IMR-90 (cell line): ENCODE data around the gene ACKR2. TPM values are rescaled to one million over a fixed set of nuclear protein-coding genes. Genes with fewer than 3 reads are reported as not detected.

Source experiments
- ATAC-seq: fragments of 200-7000 bp; cut with Tn5 transposase; 2 replicates; pipeline ENCODE4 v1.9.1; 2020; ENCODE audit warnings: low read depth, mild to moderate bottlenecking, moderate library complexity
- BruUV-seq: library from RNA; stranded (reverse); fragments of 400-500 nt; replicated peaks from 2 replicates; lab custom pipeline; 2021; lab: Mats Ljungman, UMichigan
- CTCF ChIA-PET: fragments of 300-600 bp; formaldehyde crosslinking; extraction: SDS; loops from one replicate; lab custom pipeline; 2021; ENCODE audit warnings: antibody characterized with exemption; lab: Yijun Ruan, JAX
- POLR2A ChIA-PET: fragments of 300-600 bp; sonication (Branson Sonifier 250); formaldehyde crosslinking; loops from one replicate; lab custom pipeline; 2022; ENCODE audit warnings: antibody characterized with exemption; ENCODE audit not compliant: unreplicated experiment; lab: Charles Lee
- DNase-seq: peaks from one replicate; pipeline ENCODE4 v3.0.0; 2013
- H2AFZ ChIP-seq: replicated peaks from 2 replicates; pipeline ENCODE3; 2013; ENCODE audit warnings: low read length, mild to moderate bottlenecking; ENCODE audit not compliant: poor library complexity
- H2AK5ac ChIP-seq: 2 replicates; pipeline ENCODE4 v1.6.1; 2013; ENCODE audit warnings: low read depth, low read length, inconsistent platforms
- H2AK9ac ChIP-seq: replicated peaks from 2 replicates; pipeline ENCODE3; 2013; ENCODE audit warnings: mild to moderate bottlenecking, low read depth, low read length, moderate library complexity; ENCODE audit not compliant: poor library complexity
- H2BK120ac ChIP-seq: 2 replicates; pipeline ENCODE4 v1.6.1; 2013; ENCODE audit warnings: low read depth, low read length, inconsistent platforms
- H2BK15ac ChIP-seq: 3 replicates; pipeline ENCODE4 v1.6.1; 2013; ENCODE audit warnings: low read depth, low read length, inconsistent platforms
- H2BK20ac ChIP-seq: 2 replicates; pipeline ENCODE4 v1.6.1; 2013; ENCODE audit warnings: low read depth, mild to moderate bottlenecking, inconsistent platforms, low read length, moderate library complexity
- H2BK5ac ChIP-seq: 2 replicates; pipeline ENCODE4 v1.6.1; 2013; ENCODE audit warnings: mild to moderate bottlenecking, low read depth, low read length, inconsistent platforms; ENCODE audit not compliant: poor library complexity, severe bottlenecking
- H3K14ac ChIP-seq: replicated peaks from 2 replicates; pipeline ENCODE4 v1.6.1; 2013; ENCODE audit warnings: low read depth, low read length, inconsistent platforms
- H3K18ac ChIP-seq: 2 replicates; pipeline ENCODE4 v1.6.1; 2013; ENCODE audit warnings: low read depth, low read length, control low read depth
- H3K23ac ChIP-seq: 2 replicates; pipeline ENCODE4 v1.6.1; 2013; ENCODE audit warnings: low read depth, low read length, inconsistent platforms
- H3K27ac ChIP-seq: 2 replicates; pipeline ENCODE4 v1.5.1; 2013; ENCODE audit warnings: mild to moderate bottlenecking, control low read depth, low read length; ENCODE audit not compliant: insufficient read depth
- H3K27me3 ChIP-seq: 2 replicates; pipeline ENCODE4 v1.6.1; 2013; ENCODE audit warnings: low read length; ENCODE audit not compliant: control insufficient read depth, insufficient read depth
- H3K36me3 ChIP-seq: 2 replicates; pipeline ENCODE4 v1.6.1; 2013; ENCODE audit warnings: low read length, mixed read lengths; ENCODE audit not compliant: control insufficient read depth, insufficient read depth
- H3K4ac ChIP-seq: 2 replicates; pipeline ENCODE4 v1.6.1; 2013; ENCODE audit warnings: low read depth, low read length, inconsistent platforms
- H3K4me1 ChIP-seq: 2 replicates; pipeline ENCODE4 v1.6.1; 2013; ENCODE audit warnings: low read length, mixed read lengths; ENCODE audit not compliant: control insufficient read depth, insufficient read depth
- H3K4me2 ChIP-seq: 2 replicates; pipeline ENCODE4 v1.6.1; 2013; ENCODE audit warnings: low read depth, mild to moderate bottlenecking, control low read depth, low read length, moderate library complexity
- H3K4me3 ChIP-seq: 2 replicates; pipeline ENCODE4 v1.5.1; 2013; ENCODE audit warnings: low read depth, mild to moderate bottlenecking, control low read depth, low read length, moderate library complexity; ENCODE audit not compliant: insufficient read depth
- H3K56ac ChIP-seq: 2 replicates; pipeline ENCODE4 v1.6.1; 2013; ENCODE audit warnings: low read length, inconsistent platforms; ENCODE audit not compliant: insufficient read depth; ENCODE audit errors: extremely low read depth
- H3K79me1 ChIP-seq, 2 experiments: 2 replicates each; pipeline ENCODE4 v1.6.1; 2013; ENCODE audit warnings: low read length in 2 of 2, inconsistent platforms in 1 of 2, low read depth in 1 of 2
- H3K9ac ChIP-seq: 2 replicates; pipeline ENCODE4 v1.6.1; 2013; ENCODE audit warnings: low read depth, low read length, control low read depth
- H3K9me1 ChIP-seq: 2 replicates; pipeline ENCODE4 v1.6.1; 2013; ENCODE audit warnings: low read length, inconsistent platforms; ENCODE audit not compliant: insufficient read depth
- H3K9me3 ChIP-seq: 2 replicates; pipeline ENCODE4 v1.6.1; 2013; ENCODE audit warnings: low read length; ENCODE audit not compliant: control insufficient read depth, insufficient read depth
- H4K20me1 ChIP-seq: 2 replicates; pipeline ENCODE4 v1.6.1; 2013; ENCODE audit warnings: low read length, inconsistent platforms; ENCODE audit not compliant: insufficient read depth
- H4K5ac ChIP-seq: 2 replicates; pipeline ENCODE4 v1.6.1; 2013; ENCODE audit warnings: mild to moderate bottlenecking, low read depth, low read length, control low read depth
- H4K8ac ChIP-seq, 2 experiments: 2 replicates each; pipeline ENCODE4 v1.6.1; 2013; ENCODE audit warnings: low read depth in 2 of 2, low read length in 2 of 2, control low read depth in 1 of 2, inconsistent platforms in 1 of 2
- H4K91ac ChIP-seq: 2 replicates; pipeline ENCODE4 v1.6.1; 2013; ENCODE audit warnings: low read depth, low read length, inconsistent platforms; ENCODE audit not compliant: insufficient read depth
- BHLHE40 ChIP-seq: fragments of 150-350 bp; IDR thresholded peaks from 2 replicates; pipeline ENCODE4 v1.6.1; 2016; ENCODE audit warnings: mild to moderate bottlenecking, low read depth, low read length
- CHD1 ChIP-seq: IDR thresholded peaks from 2 replicates; pipeline ENCODE4 v1.6.1; 2012; ENCODE audit warnings: low read depth, low read length, improper control_type of control experiment
- MAFK ChIP-seq: IDR thresholded peaks from 2 replicates; pipeline ENCODE4 v1.6.1; 2012; ENCODE audit warnings: low read depth, low read length, improper control_type of control experiment
- MAZ ChIP-seq: IDR thresholded peaks from 2 replicates; pipeline ENCODE4 v1.6.1; 2012; ENCODE audit warnings: low read depth, mild to moderate bottlenecking, low read length, improper control_type of control experiment, moderate library complexity, borderline replicate concordance
- MXI1 ChIP-seq: IDR thresholded peaks from 2 replicates; pipeline ENCODE4 v1.6.1; 2012; ENCODE audit warnings: low read depth, mild to moderate bottlenecking, low read length, moderate library complexity, borderline replicate concordance
- NFE2L2 ChIP-seq: fragments of 150-350 bp; IDR thresholded peaks from 2 replicates; pipeline ENCODE4 v1.6.1; 2016; ENCODE audit warnings: low read depth, mild to moderate bottlenecking, low read length
- POLR2A ChIP-seq: IDR thresholded peaks from 2 replicates; pipeline ENCODE4 v1.6.1; 2012; ENCODE audit warnings: mild to moderate bottlenecking, low read depth, low read length
- RAD21 ChIP-seq: IDR thresholded peaks from 2 replicates; pipeline ENCODE4 v1.6.1; 2012; ENCODE audit warnings: low read length, improper control_type of control experiment
- RFX5 ChIP-seq: IDR thresholded peaks from 2 replicates; pipeline ENCODE4 v1.8.0; 2012; ENCODE audit warnings: low read depth, mild to moderate bottlenecking, low read length, moderate library complexity
- SMC3 ChIP-seq: fragments of 150-350 bp; IDR thresholded peaks from 2 replicates; pipeline ENCODE4 v1.6.1; 2016; ENCODE audit warnings: low read depth, mild to moderate bottlenecking, antibody characterized with exemption, low read length, moderate library complexity
- WGBS, 2 experiments: methylation state at CpG; one replicate each; pipeline versions ENCODE4 v1.1.5 to v1.1.7; 2013; ENCODE audit warnings: missing lambda C conversion rate in 2 of 2; ENCODE audit not compliant: insufficient read length in 1 of 2; ENCODE audit errors: extremely low coverage in 2 of 2; 5-methylcytosine and 5-hydroxymethylcytosine counted together
- dilution Hi-C: fragments of 300-500 bp; cut with HindIII; formaldehyde crosslinking; loops from one replicate; pipeline ENCODE4 v1.14.3; 2018; ENCODE audit warnings: low sequenced_read_pairs; ENCODE audit not compliant: unreplicated experiment
- in situ Hi-C: fragments of 300-500 bp; cut with MboI; formaldehyde crosslinking; loops from 3 replicates; pipeline ENCODE4 v1.14.3; 2019; ENCODE audit warnings: low sequenced_read_pairs, inconsistent platforms, mixed read lengths
- intact Hi-C: fragments of 100-400 bp; cut with micrococcal nuclease; formaldehyde crosslinking; loops from 2 replicates; pipeline ENCODE4 v1.10.0; 2022
- polyA plus RNA-seq, 3 experiments: library from polyadenylated mRNA; depleted of rRNA; stranded (reverse); fragments of >200 nt; gene quantifications; 2 replicates each; pipeline ENCODE4 v1.2.3, GENCODE V29; 2012; ENCODE audit warnings: low replicate concordance in 1 of 3
- total RNA-seq: library from RNA; depleted of rRNA; stranded (reverse); fragments of >200 nt; gene quantifications from 2 replicates; pipeline ENCODE4 v1.2.3, GENCODE V29; 2012
- TF ChIP-seq, protein P1 (sequence below): fragments of 150-350 bp; IDR thresholded peaks from 2 replicates; pipeline ENCODE4 v1.6.1; 2016; ENCODE audit warnings: low read depth, mild to moderate bottlenecking, low read length, moderate library complexity, borderline replicate concordance
- TF ChIP-seq, protein P2 (sequence below): fragments of 150-350 bp; IDR thresholded peaks from 2 replicates; pipeline ENCODE4 v1.6.1; 2017; ENCODE audit warnings: mild to moderate bottlenecking, antibody characterized with exemption, low read length, low read depth

ACKR2 gene
- total and polyA plus RNA-seq, 2 of the 4 experiments (the other 2 are of a cell fraction): 0.10 TPM; not detected in 1

GRCh38 chr3:42803414-42804105 is 5.7 kb upstream of the ACKR2 start (continued):
- no peak for TF ChIP-seq BHLHE40

DNA sequence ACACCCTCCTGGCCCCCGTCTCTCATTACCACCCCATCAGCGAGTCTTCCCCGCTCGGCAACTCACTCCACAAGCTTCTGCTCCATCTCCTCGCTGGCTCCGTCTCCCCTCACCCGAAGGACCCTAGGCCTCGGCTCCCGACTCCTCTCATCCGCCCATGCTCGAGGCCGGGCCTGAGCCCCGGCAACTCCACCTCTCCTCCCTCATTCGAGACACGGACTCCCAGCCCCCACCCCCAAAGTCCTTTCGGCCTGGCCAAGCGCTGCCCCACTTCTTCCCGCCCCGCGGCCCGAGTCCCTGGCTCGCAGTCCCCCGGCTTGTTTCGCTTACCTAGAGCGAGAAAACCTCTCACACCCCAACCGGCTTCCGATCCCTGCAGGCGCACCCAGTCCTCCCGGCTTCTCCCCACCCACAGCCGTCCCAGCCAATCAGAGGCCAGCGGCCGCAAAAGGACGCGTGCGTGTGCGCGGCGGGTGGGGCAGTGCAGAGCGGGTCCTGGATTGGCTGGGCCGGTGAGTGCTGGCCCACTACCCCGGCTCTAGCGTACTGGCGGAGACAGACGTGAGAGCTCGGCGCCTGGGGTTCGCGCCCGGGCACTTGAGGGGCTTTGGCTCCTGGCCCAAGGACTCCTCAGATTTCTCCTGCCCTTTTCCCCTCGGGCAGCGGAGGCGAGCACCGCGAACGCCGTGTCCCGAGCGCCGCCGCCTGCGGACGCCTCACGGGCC is 5.0 kb upstream of the ACKR2 start, which contains the start of gene HIGD1A:
Gene HIGD1A (minus strand): TSS at position 385 of the 725 bp plus-strand sequence. CDS start 10,237 bp downstream, outside the sequence.
- Histone ChIP-seq H4K91ac (peak within 1 kb of the TSS; percentile 24; the same call in 1 of the 2 replicates), H3K27ac (peak within 1 kb of the TSS; percentile 73), H4K5ac (peak within 1 kb of the TSS; percentile 33), H3K36me3 (no peaks in the 10 kb centered on the region), H3K18ac (peak within 1 kb of the TSS; percentile 7; the same call in 1 of the 2 replicates), H2BK15ac (no peak within 1 kb of the TSS; the same call in 2 of the 3 replicates), H3K79me1 (peaks cover 18 to 38% of the 10 kb centered on the region in 2 experiments), H2AK5ac (peak within 1 kb of the TSS; percentile 52; the same call in 1 of the 2 replicates), H3K27me3 (peaks cover 2% of the 10 kb centered on the region; the same call in 1 of the 2 replicates), H4K20me1 (peaks cover 22% of the 10 kb centered on the region), H3K4me1 (peaks cover 3% of the 10 kb centered on the region; the same call in 1 of the 2 replicates), H3K9me1 (peaks cover 3% of the 10 kb centered on the region), H3K56ac (peak within 1 kb of the TSS; percentile 25; the same call in 1 of the 2 replicates), H2AFZ (peak within 1 kb of the TSS; percentile 94), H3K9me3 (no peaks in the 10 kb centered on the region), H2BK120ac (peak within 1 kb of the TSS; percentile 40), H3K14ac (peak within 1 kb of the TSS; percentile 92), H3K23ac (peak within 1 kb of the TSS; percentile 97), H2BK5ac (peak within 1 kb of the TSS; percentile 32), H2BK20ac (no peak within 1 kb of the TSS), H3K9ac (peak within 1 kb of the TSS; percentile 83), H2AK9ac (peak within 1 kb of the TSS; percentile 83), H4K8ac (peak within 1 kb of the TSS; percentile 77 to 79; a peak in 3 of 4 replicates), H3K4me3 (peak within 1 kb of the TSS; percentile 83), H3K4ac (peak within 1 kb of the TSS; percentile 71), H3K4me2 (peak within 1 kb of the TSS; percentile 96)
- dilution Hi-C loops (no loop called here), in situ Hi-C loops (no loop called here), intact Hi-C loops (no loop called here)
- BruUV-seq: no TSS peak
- ChIA-PET POLR2A (no interaction called here), CTCF (interaction anchor here (1.2 kb wide), 1 partner anchor 27 kb away, joined by 3 read pairs; no protein-coding TSS in a partner anchor)
- ATAC-seq (peak; percentile 99), DNase-seq (peak; percentile 92)
- 0% methylated on average over 27 of the region's 63 CpGs; no CpG with 5 or more reads in 1 of the 2 experiments for WGBS, 2 experiments
- TF ChIP-seq, protein P1, sequence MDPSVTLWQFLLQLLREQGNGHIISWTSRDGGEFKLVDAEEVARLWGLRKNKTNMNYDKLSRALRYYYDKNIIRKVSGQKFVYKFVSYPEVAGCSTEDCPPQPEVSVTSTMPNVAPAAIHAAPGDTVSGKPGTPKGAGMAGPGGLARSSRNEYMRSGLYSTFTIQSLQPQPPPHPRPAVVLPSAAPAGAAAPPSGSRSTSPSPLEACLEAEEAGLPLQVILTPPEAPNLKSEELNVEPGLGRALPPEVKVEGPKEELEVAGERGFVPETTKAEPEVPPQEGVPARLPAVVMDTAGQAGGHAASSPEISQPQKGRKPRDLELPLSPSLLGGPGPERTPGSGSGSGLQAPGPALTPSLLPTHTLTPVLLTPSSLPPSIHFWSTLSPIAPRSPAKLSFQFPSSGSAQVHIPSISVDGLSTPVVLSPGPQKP: no peak
- TF ChIP-seq NFE2L2 (no peak), RAD21 (no peak), RFX5 (peak; percentile 57; the same call in 1 of the 2 replicates), MAFK (no peak), BHLHE40 (peak; percentile 66; the same call in 1 of the 2 replicates), CHD1 (no peak), MAZ (peak; percentile 91; the same call in 1 of the 2 replicates), POLR2A (peak; percentile 89), MXI1 (no peak; the same call in 1 of the 2 replicates), SMC3 (no peak)
- TF ChIP-seq, protein P2, sequence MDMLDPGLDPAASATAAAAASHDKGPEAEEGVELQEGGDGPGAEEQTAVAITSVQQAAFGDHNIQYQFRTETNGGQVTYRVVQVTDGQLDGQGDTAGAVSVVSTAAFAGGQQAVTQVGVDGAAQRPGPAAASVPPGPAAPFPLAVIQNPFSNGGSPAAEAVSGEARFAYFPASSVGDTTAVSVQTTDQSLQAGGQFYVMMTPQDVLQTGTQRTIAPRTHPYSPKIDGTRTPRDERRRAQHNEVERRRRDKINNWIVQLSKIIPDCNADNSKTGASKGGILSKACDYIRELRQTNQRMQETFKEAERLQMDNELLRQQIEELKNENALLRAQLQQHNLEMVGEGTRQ: no peak
